Breast epithelium (tissue), 3 donors: ENCODE data around the gene TMEM220.

Experiments
- POLR2A ChIP-seq: fragments of 450-650 bp; IDR thresholded peaks from one replicate; pipeline ENCODE4 v1.6.1; 2016; ENCODE audit warnings: antibody characterized with exemption, mild to moderate bottlenecking, moderate library complexity
- POLR2AphosphoS5 ChIP-seq, 3 donors: sonication (generic); formaldehyde crosslinking; IDR thresholded peaks; one replicate each; pipeline ENCODE4 v1.6.1; 2017; ENCODE audit warnings: antibody characterized with exemption in 3 of 3
- TF ChIP-seq, protein P1 (sequence below), 3 donors: fragments of 450-650 bp; IDR thresholded peaks; one replicate each; pipeline ENCODE4 v1.5.1; 2016 to 2017; ENCODE audit warnings: antibody characterized with exemption in 3 of 3, mild to moderate bottlenecking in 3 of 3, moderate library complexity in 3 of 3

DNA sequence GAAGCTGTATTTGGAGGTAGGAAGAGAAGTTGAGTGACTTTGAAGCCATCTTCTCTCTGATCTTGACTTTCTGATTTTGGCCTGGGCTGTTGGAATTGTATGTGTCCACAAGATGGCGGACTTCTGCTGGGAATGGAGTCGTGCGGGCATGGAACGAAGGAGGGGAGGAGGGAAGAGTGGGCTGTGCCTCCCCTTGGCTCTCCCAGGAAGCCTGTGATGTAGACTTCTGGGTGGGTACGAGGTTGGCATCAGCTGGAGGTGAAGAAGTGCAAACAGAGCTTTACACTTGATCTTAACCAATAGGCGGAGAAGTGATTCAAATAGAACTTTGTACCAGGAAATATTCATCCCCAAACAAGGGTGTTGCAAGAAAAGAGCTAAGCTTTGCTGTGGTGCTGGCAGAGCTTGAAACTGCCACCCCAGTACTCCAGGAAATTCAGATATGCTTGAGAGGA is 7.4 kb upstream of the TMEM220 start:
- TF ChIP-seq, protein P1, sequence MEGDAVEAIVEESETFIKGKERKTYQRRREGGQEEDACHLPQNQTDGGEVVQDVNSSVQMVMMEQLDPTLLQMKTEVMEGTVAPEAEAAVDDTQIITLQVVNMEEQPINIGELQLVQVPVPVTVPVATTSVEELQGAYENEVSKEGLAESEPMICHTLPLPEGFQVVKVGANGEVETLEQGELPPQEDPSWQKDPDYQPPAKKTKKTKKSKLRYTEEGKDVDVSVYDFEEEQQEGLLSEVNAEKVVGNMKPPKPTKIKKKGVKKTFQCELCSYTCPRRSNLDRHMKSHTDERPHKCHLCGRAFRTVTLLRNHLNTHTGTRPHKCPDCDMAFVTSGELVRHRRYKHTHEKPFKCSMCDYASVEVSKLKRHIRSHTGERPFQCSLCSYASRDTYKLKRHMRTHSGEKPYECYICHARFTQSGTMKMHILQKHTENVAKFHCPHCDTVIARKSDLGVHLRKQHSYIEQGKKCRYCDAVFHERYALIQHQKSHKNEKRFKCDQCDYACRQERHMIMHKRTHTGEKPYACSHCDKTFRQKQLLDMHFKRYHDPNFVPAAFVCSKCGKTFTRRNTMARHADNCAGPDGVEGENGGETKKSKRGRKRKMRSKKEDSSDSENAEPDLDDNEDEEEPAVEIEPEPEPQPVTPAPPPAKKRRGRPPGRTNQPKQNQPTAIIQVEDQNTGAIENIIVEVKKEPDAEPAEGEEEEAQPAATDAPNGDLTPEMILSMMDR (IDR thresholded peaks at IDR 0.05): peak; percentile 58 to 90 (median 73)
- TF ChIP-seq POLR2A: no peak
- TF ChIP-seq POLR2AphosphoS5 (IDR thresholded peaks at IDR 0.05): no peak
